Panc1 (cell line): ENCODE data around the gene MSRB2. TPM values are rescaled to one million over a fixed set of nuclear protein-coding genes. Genes with fewer than 3 reads are reported as not detected.

Source experiments
- ATAC-seq: fragments of 200-7000 bp; cut with Tn5 transposase; 2 replicates; pipeline ENCODE4 v1.9.1; 2020; ENCODE audit warnings: mild to moderate bottlenecking, moderate library complexity
- BruUV-seq: library from RNA; stranded (reverse); fragments of 400-500 nt; replicated peaks from 2 replicates; lab custom pipeline; 2021; lab: Mats Ljungman, UMichigan
- CTCF ChIA-PET: fragments of 300-600 bp; sonication (Branson Sonifier 250); formaldehyde crosslinking; loops from one replicate; lab custom pipeline; 2022; ENCODE audit warnings: antibody characterized with exemption; lab: Charles Lee
- POLR2A ChIA-PET: fragments of 300-600 bp; sonication (Branson Sonifier 250); formaldehyde crosslinking; loops from one replicate; lab custom pipeline; 2022; ENCODE audit warnings: antibody characterized with exemption; lab: Charles Lee
- DNase-seq: peaks from one replicate; pipeline ENCODE4 v3.0.0-alpha.2; 2010; ENCODE audit warnings: low read depth, low spot score
- H3K27ac ChIP-seq: 2 replicates; pipeline ENCODE4 v1.5.1; 2011; ENCODE audit warnings: mild to moderate bottlenecking, low read length, inconsistent platforms
- H3K27me3 ChIP-seq: fragments of 200-500 bp; sonication (Bioruptor generic); 2 replicates; pipeline ENCODE4 v1.6.0; 2014; ENCODE audit warnings: low read length, inconsistent platforms; ENCODE audit not compliant: control insufficient read depth, insufficient read depth
- H3K36me3 ChIP-seq: fragments of 200-500 bp; sonication (Bioruptor generic); 2 replicates; pipeline ENCODE4 v1.5.1; 2014; ENCODE audit warnings: inconsistent platforms, mild to moderate bottlenecking, low read length, moderate library complexity; ENCODE audit not compliant: control insufficient read depth, insufficient read depth
- H3K4me1 ChIP-seq: 2 replicates; pipeline ENCODE4 v1.5.1; 2011; ENCODE audit warnings: inconsistent platforms, mild to moderate bottlenecking, low read length, moderate library complexity; ENCODE audit not compliant: control insufficient read depth, insufficient read depth
- H3K4me3 ChIP-seq, 2 experiments: 2 replicates each; pipeline ENCODE4 v1.5.1; 2011 to 2012; ENCODE audit warnings: low read depth in 2 of 2, low read length in 2 of 2, mild to moderate bottlenecking in 2 of 2, inconsistent platforms in 1 of 2, moderate library complexity in 1 of 2
- H3K9me3 ChIP-seq: fragments of 200-500 bp; sonication (Bioruptor generic); 2 replicates; pipeline ENCODE4 v1.5.1; 2014; ENCODE audit warnings: low read depth, mild to moderate bottlenecking, inconsistent platforms, low read length, moderate library complexity; ENCODE audit not compliant: control insufficient read depth, insufficient read depth
- POLR2AphosphoS5 ChIP-seq: IDR thresholded peaks from 2 replicates; pipeline ENCODE4 v1.6.1; 2012; ENCODE audit warnings: mild to moderate bottlenecking, low read depth, low read length, moderate library complexity
- REST ChIP-seq, 2 experiments: IDR thresholded peaks; 2 replicates each; pipeline ENCODE4 v1.6.1; 2011 to 2012; ENCODE audit warnings: low read depth in 2 of 2, control low read depth in 1 of 2, low read length in 1 of 2, mild to moderate bottlenecking in 1 of 2, moderate library complexity in 1 of 2; ENCODE audit not compliant: insufficient read depth in 1 of 2
- SIN3A ChIP-seq: IDR thresholded peaks from 2 replicates; pipeline ENCODE4 v1.6.1; 2012; ENCODE audit warnings: low read depth, mild to moderate bottlenecking, low read length, moderate library complexity, borderline replicate concordance; ENCODE audit not compliant: insufficient read depth
- TCF7L2 ChIP-seq: IDR thresholded peaks from 2 replicates; pipeline ENCODE4 v1.6.1; 2011; ENCODE audit warnings: mild to moderate bottlenecking, low read depth, low read length, inconsistent platforms
- in situ Hi-C: cut with HindIII; loops from 2 replicates; pipeline ENCODE4 v1.10.0; 2016; ENCODE audit warnings: low sequenced_read_pairs, low pct_unique_long_range_greater_than_20kb
- intact Hi-C: fragments of 100-400 bp; cut with micrococcal nuclease; formaldehyde crosslinking; loops from one replicate; pipeline ENCODE4 v1.10.0; 2022; ENCODE audit not compliant: unreplicated experiment
- total RNA-seq: library from RNA; stranded (reverse); gene quantifications from one replicate; pipeline ENCODE4 v1.2.1, GENCODE V29; 2021; ENCODE audit not compliant: unreplicated experiment
- TF ChIP-seq, protein P1 (sequence below): fragments of 450-650 bp; IDR thresholded peaks from 2 replicates; pipeline ENCODE4 v1.5.1; 2017; ENCODE audit warnings: mild to moderate bottlenecking

The MSRB2 gene
- total RNA-seq, 1 experiment from 2014 or later, result 10.7 TPM

GRCh38 chr10:23096802-23097549 is 1.6 kb downstream of the MSRB2 start:
- no peaks in the 10 kb centered on the region for H3K4me1 ChIP-seq
- ChIA-PET POLR2A (no interaction called here), CTCF (no interaction called here)
- in situ Hi-C loops, result no loop called here
- H3K36me3 ChIP-seq, result no peaks in the 10 kb centered on the region
- H3K9me3 ChIP-seq, result no peaks in the 10 kb centered on the region; the same call in 1 of the 2 replicates
- H3K27me3 ChIP-seq, result no peaks in the 10 kb centered on the region
- no peak overlapping the region for H3K27ac ChIP-seq
- H3K4me3 ChIP-seq, result peak overlapping the region; percentile 61 to 65; a peak in 3 of 4 replicates
- no peak for TF ChIP-seq SIN3A
- no peak for TF ChIP-seq POLR2AphosphoS5
- TF ChIP-seq TCF7L2, result no peak
- no peak for TF ChIP-seq REST (IDR thresholded peaks at IDR 0.05; ENCODE audit: insufficient read depth in 1 of 2, low read depth in 2 of 2, low read length in 1 of 2)
- TF ChIP-seq, protein P1, sequence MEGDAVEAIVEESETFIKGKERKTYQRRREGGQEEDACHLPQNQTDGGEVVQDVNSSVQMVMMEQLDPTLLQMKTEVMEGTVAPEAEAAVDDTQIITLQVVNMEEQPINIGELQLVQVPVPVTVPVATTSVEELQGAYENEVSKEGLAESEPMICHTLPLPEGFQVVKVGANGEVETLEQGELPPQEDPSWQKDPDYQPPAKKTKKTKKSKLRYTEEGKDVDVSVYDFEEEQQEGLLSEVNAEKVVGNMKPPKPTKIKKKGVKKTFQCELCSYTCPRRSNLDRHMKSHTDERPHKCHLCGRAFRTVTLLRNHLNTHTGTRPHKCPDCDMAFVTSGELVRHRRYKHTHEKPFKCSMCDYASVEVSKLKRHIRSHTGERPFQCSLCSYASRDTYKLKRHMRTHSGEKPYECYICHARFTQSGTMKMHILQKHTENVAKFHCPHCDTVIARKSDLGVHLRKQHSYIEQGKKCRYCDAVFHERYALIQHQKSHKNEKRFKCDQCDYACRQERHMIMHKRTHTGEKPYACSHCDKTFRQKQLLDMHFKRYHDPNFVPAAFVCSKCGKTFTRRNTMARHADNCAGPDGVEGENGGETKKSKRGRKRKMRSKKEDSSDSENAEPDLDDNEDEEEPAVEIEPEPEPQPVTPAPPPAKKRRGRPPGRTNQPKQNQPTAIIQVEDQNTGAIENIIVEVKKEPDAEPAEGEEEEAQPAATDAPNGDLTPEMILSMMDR, result no peak
- intact Hi-C loops, result no loop called here
- no peak for ATAC-seq
- DNase-seq, result no peak
- TSS peak; percentile 89 for BruUV-seq

DNA sequence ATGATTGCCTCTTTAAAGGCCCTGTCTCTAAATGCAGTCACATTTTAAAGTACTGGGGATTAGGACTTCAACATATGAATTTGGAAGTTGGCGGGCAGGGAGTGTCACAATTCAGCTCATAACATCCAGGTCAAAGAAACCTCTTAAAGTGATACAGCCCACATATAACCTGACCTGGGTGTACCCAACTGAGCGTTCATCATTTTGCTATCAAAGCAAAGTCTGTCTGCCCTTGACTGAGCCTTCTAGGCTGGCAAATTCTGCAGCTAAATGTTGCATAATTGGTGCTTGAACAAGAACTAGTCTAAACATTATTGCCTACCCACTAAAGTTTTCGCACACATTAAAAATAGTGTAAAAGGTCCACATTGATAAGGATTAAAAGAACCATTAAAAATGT is 3.7 kb downstream of the MSRB2 start:
- no peak for DNase-seq
- ChIA-PET CTCF (no interaction called here), POLR2A (no interaction called here)
- TF ChIP-seq, protein P1, result no peak
- TF ChIP-seq POLR2AphosphoS5 (no peak), TCF7L2 (no peak), REST (IDR thresholded peaks at IDR 0.05; ENCODE audit: insufficient read depth in 1 of 2, low read depth in 2 of 2, low read length in 1 of 2) (no peak), SIN3A (no peak)
- BruUV-seq, result no TSS peak
- Histone ChIP-seq H3K4me1 (no peaks in the 10 kb centered on the region), H3K27ac (no peak overlapping the region), H3K27me3 (no peaks in the 10 kb centered on the region), H3K9me3 (no peaks in the 10 kb centered on the region), H3K36me3 (no peaks in the 10 kb centered on the region), H3K4me3 (no peak overlapping the region)
- ATAC-seq, result no peak
- in situ Hi-C loops (no loop called here), intact Hi-C loops (no loop called here)
